Endothelial cell of umbilical vein (primary cell): Measurements from ENCODE around the gene MYO1B. TPM values are rescaled to one million over a fixed set of nuclear protein-coding genes. Genes with fewer than 3 reads are reported as not detected.

Experiments
- BruUV-seq: library from RNA; stranded (reverse); fragments of 400-500 nt; replicated peaks from 2 replicates; lab custom pipeline; 2021; lab: Mats Ljungman, UMichigan
- CTCF ChIA-PET: fragments of 300-600, 350-600 bp; sonication (Branson Sonifier 250); formaldehyde crosslinking; loops from one replicate; lab custom pipeline; 2021; ENCODE audit warnings: antibody characterized with exemption, inconsistent platforms; lab: Charles Lee
- POLR2A ChIA-PET: fragments of 300-600, 350-600 bp; sonication (Branson Sonifier 250); formaldehyde crosslinking; loops from one replicate; lab custom pipeline; 2021; ENCODE audit warnings: antibody characterized with exemption, inconsistent platforms; lab: Charles Lee
- DNase-seq: peaks from one replicate; pipeline ENCODE4 v3.0.0-alpha.2; 2011; ENCODE audit warnings: low read depth, low spot score
- FAIRE-seq: peaks from 2 replicates; lab custom pipeline; 2011; peaks lifted over from hg19 to GRCh38; lab: Jason Lieb, UNC
- H2AFZ ChIP-seq: 2 replicates; pipeline ENCODE4 v1.6.0; 2012; ENCODE audit warnings: low read depth, low read length, control low read depth, inconsistent platforms
- H3K27ac ChIP-seq: 2 replicates; pipeline ENCODE4 v1.5.1; 2011; ENCODE audit warnings: low read depth, mild to moderate bottlenecking, control low read depth, low read length, moderate library complexity; ENCODE audit not compliant: insufficient read depth
- H3K27me3 ChIP-seq, 2 experiments: 2 replicates each; pipeline versions ENCODE4 v1.6.0 to v1.6.1; 2011; ENCODE audit warnings: low read length in 2 of 2, mixed read lengths in 1 of 2; ENCODE audit not compliant: control insufficient read depth in 2 of 2, insufficient read depth in 2 of 2
- H3K36me3 ChIP-seq, 2 experiments: 2 replicates in 1 of 2; 3 replicates in 1 of 2; pipeline ENCODE4 v1.5.1; 2011; ENCODE audit warnings: low read length in 2 of 2, mild to moderate bottlenecking in 1 of 2, moderate library complexity in 1 of 2; ENCODE audit not compliant: control insufficient read depth in 2 of 2, insufficient read depth in 2 of 2; ENCODE audit errors: extremely low read depth in 1 of 2
- H3K4me1 ChIP-seq: 3 replicates; pipeline ENCODE4 v1.5.1; 2011; ENCODE audit warnings: mild to moderate bottlenecking, low read length; ENCODE audit not compliant: control insufficient read depth, insufficient read depth; ENCODE audit errors: extremely low read depth
- H3K4me2 ChIP-seq: 2 replicates; pipeline ENCODE4 v1.6.1; 2011; ENCODE audit warnings: low read length, control low read depth, mixed read lengths; ENCODE audit not compliant: insufficient read depth
- H3K4me3 ChIP-seq, 3 experiments: fragments of 200-600 bp in 1 of 3; sonication (generic), shearing (Covaris generic) in 1 of 3; replicated peaks in 1 of 3; 2 replicates each; pipeline ENCODE4 v1.5.1; 2011 to 2016; ENCODE audit warnings: control low read depth in 3 of 3, low read length in 3 of 3, mild to moderate bottlenecking in 2 of 3, inconsistent platforms in 1 of 3, low read depth in 1 of 3, moderate library complexity in 1 of 3; ENCODE audit not compliant: insufficient read depth in 1 of 3
- H3K79me2 ChIP-seq: 2 replicates; pipeline ENCODE4 v1.6.0; 2012; ENCODE audit warnings: low read length, inconsistent platforms; ENCODE audit not compliant: control insufficient read depth, insufficient read depth
- H3K9ac ChIP-seq: replicated peaks from 2 replicates; pipeline ENCODE3; 2011; ENCODE audit warnings: low read length, control low read depth; ENCODE audit not compliant: insufficient read depth; ENCODE audit errors: extremely low read depth
- H3K9me1 ChIP-seq: replicated peaks from 3 replicates; pipeline ENCODE4 v1.6.0; 2011; ENCODE audit warnings: mild to moderate bottlenecking, low read length; ENCODE audit not compliant: control insufficient read depth, insufficient read depth; ENCODE audit errors: extremely low read depth
- H3K9me3 ChIP-seq: replicated peaks from 2 replicates; pipeline ENCODE4 v1.5.1; 2012; ENCODE audit warnings: low read length, inconsistent platforms; ENCODE audit not compliant: control insufficient read depth, insufficient read depth
- H4K20me1 ChIP-seq: replicated peaks from 2 replicates; pipeline ENCODE3; 2011; ENCODE audit warnings: mild to moderate bottlenecking, low read length; ENCODE audit not compliant: control insufficient read depth, insufficient read depth; ENCODE audit errors: extremely low read depth
- FOS ChIP-seq: IDR thresholded peaks from 2 replicates; pipeline ENCODE4 v1.6.1; 2011; ENCODE audit warnings: mild to moderate bottlenecking, low read length, moderate library complexity, borderline replicate concordance; ENCODE audit not compliant: insufficient read depth
- MYC ChIP-seq: IDR thresholded peaks from one replicate; pipeline ENCODE4 v1.6.1; 2011; ENCODE audit warnings: mild to moderate bottlenecking, low read depth, low read length
- POLR2AphosphoS5 ChIP-seq: IDR thresholded peaks from 2 replicates; pipeline ENCODE4 v1.6.1; 2012; ENCODE audit warnings: low read depth, mild to moderate bottlenecking, control low read depth, low read length, moderate library complexity; ENCODE audit not compliant: insufficient read depth
- dilution Hi-C: fragments of 300-500 bp; cut with MboI; formaldehyde crosslinking; loops from one replicate; pipeline ENCODE4 v1.15.0; 2019; ENCODE audit warnings: low sequenced_read_pairs; ENCODE audit not compliant: extremely low pct_ligation_motif_present
- intact Hi-C: fragments of 100-400 bp; cut with micrococcal nuclease; formaldehyde crosslinking; loops from one replicate; pipeline ENCODE4 v1.10.0; 2022
- polyA plus RNA-seq, 4 experiments: library from polyadenylated mRNA; depleted of rRNA in 3 of 4; stranded (reverse) in 3 of 4; unstranded in 1 of 4; fragments of >200 nt; gene quantifications; 2 replicates each; pipeline versions ENCODE4 v1.2.1 to v1.2.3, GENCODE V29; 2011 to 2012; ENCODE audit warnings: missing spikeins in 1 of 4
- total RNA-seq: library from RNA; stranded (reverse); gene quantifications from 2 replicates; pipeline ENCODE4 v1.2.3, GENCODE V29; 2021
- TF ChIP-seq, protein P1 (sequence below), 2 donors: IDR thresholded peaks; 1 replicate in 1 of 2; 2 replicates in 1 of 2; pipeline ENCODE4 v1.5.1; 2011; ENCODE audit warnings: low read length in 2 of 2, mild to moderate bottlenecking in 2 of 2, moderate library complexity in 2 of 2, control low read depth in 1 of 2, inconsistent platforms in 1 of 2, low read depth in 1 of 2; ENCODE audit not compliant: insufficient read depth in 1 of 2; ENCODE audit errors: extremely low read depth in 1 of 2

MYO1B gene
- total and polyA plus RNA-seq, 2 donors (not counting 3 experiments of a cell fraction or from before 2014, with no cell fraction given), result 8.7 to 51.1 TPM

GRCh38 chr2:191385416-191386160, 140.4 kb downstream of the MYO1B start:
- ChIA-PET CTCF (interaction anchor here (1.0 to 1.8 kb wide), 7 partner anchors 9 to 167 kb away, joined by 3 to 6 read pairs (median 4); partner anchors contain the start of gene MYO1B), POLR2A (no interaction called here)
- intact Hi-C loops (loop anchor here (1.0 to 10.0 kb wide), 5 partner anchors 8 to 351 kb away; no protein-coding TSS in a partner anchor), dilution Hi-C loops (no loop called here)
- Histone ChIP-seq H3K36me3 (no peaks in the 10 kb centered on the region), H3K27me3 (no peaks in the 10 kb centered on the region), H3K9me1 (no peaks in the 10 kb centered on the region), H3K4me3 (no peak overlapping the region), H3K4me1 (peaks cover 50% of the 10 kb centered on the region), H3K9ac (peak overlapping the region; percentile 10), H3K27ac (peak overlapping the region; percentile 77), H4K20me1 (no peaks in the 10 kb centered on the region), H3K79me2 (no peaks in the 10 kb centered on the region), H3K9me3 (no peaks in the 10 kb centered on the region), H2AFZ (peak overlapping the region; percentile 21), H3K4me2 (peak overlapping the region; percentile 30)
- TF ChIP-seq POLR2AphosphoS5, result no peak
- TF ChIP-seq MYC, result peak; percentile 25
- peak; percentile 54 for TF ChIP-seq FOS
- TF ChIP-seq, protein P1, sequence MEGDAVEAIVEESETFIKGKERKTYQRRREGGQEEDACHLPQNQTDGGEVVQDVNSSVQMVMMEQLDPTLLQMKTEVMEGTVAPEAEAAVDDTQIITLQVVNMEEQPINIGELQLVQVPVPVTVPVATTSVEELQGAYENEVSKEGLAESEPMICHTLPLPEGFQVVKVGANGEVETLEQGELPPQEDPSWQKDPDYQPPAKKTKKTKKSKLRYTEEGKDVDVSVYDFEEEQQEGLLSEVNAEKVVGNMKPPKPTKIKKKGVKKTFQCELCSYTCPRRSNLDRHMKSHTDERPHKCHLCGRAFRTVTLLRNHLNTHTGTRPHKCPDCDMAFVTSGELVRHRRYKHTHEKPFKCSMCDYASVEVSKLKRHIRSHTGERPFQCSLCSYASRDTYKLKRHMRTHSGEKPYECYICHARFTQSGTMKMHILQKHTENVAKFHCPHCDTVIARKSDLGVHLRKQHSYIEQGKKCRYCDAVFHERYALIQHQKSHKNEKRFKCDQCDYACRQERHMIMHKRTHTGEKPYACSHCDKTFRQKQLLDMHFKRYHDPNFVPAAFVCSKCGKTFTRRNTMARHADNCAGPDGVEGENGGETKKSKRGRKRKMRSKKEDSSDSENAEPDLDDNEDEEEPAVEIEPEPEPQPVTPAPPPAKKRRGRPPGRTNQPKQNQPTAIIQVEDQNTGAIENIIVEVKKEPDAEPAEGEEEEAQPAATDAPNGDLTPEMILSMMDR (IDR thresholded peaks at IDR 0.05; ENCODE audit: extremely low read depth in 1 of 2, insufficient read depth in 1 of 2, low read depth in 1 of 2, low read length in 2 of 2), result no peak
- peak; percentile 77 for DNase-seq
- BruUV-seq, result no TSS peak
- peak; percentile 95 for FAIRE-seq
